SK-N-SH (cell line): ENCODE measurements around the gene PRKN. TPM values are rescaled to one million over a fixed set of nuclear protein-coding genes. Genes with fewer than 3 reads are reported as not detected.

Source experiments
- CTCF ChIA-PET: fragments of 300-600, 350-600 bp; formaldehyde crosslinking; extraction: SDS; loops from one replicate; lab custom pipeline; 2021; lab: Yijun Ruan, JAX
- POLR2A ChIA-PET: fragments of 350-600 bp; sonication (Branson Sonifier 250); formaldehyde crosslinking; extraction: SDS; loops from one replicate; lab custom pipeline; 2020; ENCODE audit warnings: antibody characterized with exemption, inconsistent platforms; lab: Yijun Ruan, JAX
- DNase-seq: peaks from one replicate; pipeline ENCODE4 v3.0.0; 2012
- H2AFZ ChIP-seq: fragments of 200-600 bp; sonication (generic); 2 replicates; pipeline ENCODE4 v1.8.1; 2016; ENCODE audit warnings: antibody characterized with exemption, mild to moderate bottlenecking, low read depth
- H3F3A ChIP-seq: fragments of 200-600 bp; sonication (generic); replicated peaks from 2 replicates; pipeline ENCODE3; 2016; ENCODE audit warnings: antibody characterized with exemption, mild to moderate bottlenecking; ENCODE audit not compliant: insufficient read depth
- H3K27ac ChIP-seq, 2 experiments: fragments of 200-500 bp in 1 of 2; fragments of 200-600 bp in 1 of 2; sonication (Bioruptor generic) in 1 of 2; sonication (generic), shearing (Covaris generic) in 1 of 2; 2 replicates each; pipeline versions ENCODE4 v1.5.1 to v1.6.1; 2014 to 2016; ENCODE audit warnings: low read depth in 2 of 2, inconsistent platforms in 1 of 2, low read length in 1 of 2, mild to moderate bottlenecking in 1 of 2, mixed read lengths in 1 of 2
- H3K27me3 ChIP-seq: fragments of 200-600 bp; sonication (generic), shearing (Covaris generic); 2 replicates; pipeline ENCODE4 v1.6.1; 2016; ENCODE audit warnings: mixed run types; ENCODE audit not compliant: insufficient read depth
- H3K36me3 ChIP-seq, 2 experiments: fragments of 200-500 bp in 1 of 2; fragments of 200-600 bp in 1 of 2; sonication (Bioruptor generic) in 1 of 2; sonication (generic) in 1 of 2; replicated peaks in 1 of 2; 2 replicates each; pipeline versions ENCODE3 to v1.5.1; 2014 to 2016; ENCODE audit warnings: low read length in 1 of 2, mild to moderate bottlenecking in 1 of 2; ENCODE audit not compliant: insufficient read depth in 2 of 2, control insufficient read depth in 1 of 2
- H3K4me1 ChIP-seq, 2 experiments: fragments of 200-500 bp in 1 of 2; fragments of 200-600 bp in 1 of 2; sonication (Bioruptor generic) in 1 of 2; sonication (generic), shearing (Covaris generic) in 1 of 2; 2 replicates each; pipeline versions ENCODE4 v1.5.1 to v1.6.1; 2014 to 2016; ENCODE audit warnings: low read depth in 1 of 2, low read length in 1 of 2, mixed run types in 1 of 2; ENCODE audit not compliant: insufficient read depth in 2 of 2, control insufficient read depth in 1 of 2
- H3K4me2 ChIP-seq: fragments of 200-600 bp; sonication (generic), shearing (Covaris generic); 2 replicates; pipeline ENCODE4 v1.6.1; 2017; ENCODE audit warnings: mixed run types
- H3K4me3 ChIP-seq, 2 experiments: fragments of 200-500 bp in 1 of 2; fragments of 200-600 bp in 1 of 2; sonication (Bioruptor generic) in 1 of 2; sonication (generic), shearing (Covaris generic) in 1 of 2; 2 replicates each; pipeline versions ENCODE4 v1.5.1 to v1.8.1; 2014 to 2016; ENCODE audit warnings: low read depth in 2 of 2, inconsistent platforms in 1 of 2, low read length in 1 of 2, mild to moderate bottlenecking in 1 of 2, mixed read lengths in 1 of 2, moderate library complexity in 1 of 2
- H3K79me2 ChIP-seq: fragments of 200-600 bp; sonication (generic); 2 replicates; pipeline ENCODE4 v1.8.1; 2017; ENCODE audit warnings: mild to moderate bottlenecking; ENCODE audit not compliant: insufficient read depth
- H3K9ac ChIP-seq: fragments of 200-600 bp; sonication (generic); 2 replicates; pipeline ENCODE4 v1.6.1; 2017; ENCODE audit warnings: mixed run types
- H3K9me2 ChIP-seq: fragments of 200-600 bp; sonication (generic); 2 replicates; pipeline ENCODE4 v1.6.1; 2017; ENCODE audit warnings: mixed run types
- H3K9me3 ChIP-seq: fragments of 200-600 bp; sonication (generic); 2 replicates; pipeline ENCODE4 v1.6.1; 2017; ENCODE audit warnings: mixed run types, mild to moderate bottlenecking, moderate library complexity
- H4K20me1 ChIP-seq: fragments of 200-600 bp; sonication (generic); 2 replicates; pipeline ENCODE4 v1.6.1; 2017; ENCODE audit warnings: mild to moderate bottlenecking, mixed run types; ENCODE audit not compliant: insufficient read depth
- CHD2 ChIP-seq: fragments of 150-350 bp; IDR thresholded peaks from 2 replicates; pipeline ENCODE4 v1.6.1; 2018; ENCODE audit warnings: low read length; ENCODE audit not compliant: partially characterized antibody
- EP300 ChIP-seq, 2 experiments: IDR thresholded peaks; 2 replicates each; pipeline versions ENCODE4 v1.4.0 to v1.6.1; 2012; ENCODE audit warnings: borderline replicate concordance in 1 of 2, low read depth in 1 of 2, low read length in 1 of 2
- FOSL2 ChIP-seq: IDR thresholded peaks from 2 replicates; pipeline ENCODE4 v1.4.0; 2012; ENCODE audit warnings: low read depth, mild to moderate bottlenecking, moderate library complexity, borderline replicate concordance
- FOXM1 ChIP-seq: IDR thresholded peaks from 2 replicates; pipeline ENCODE4 v1.4.0; 2012; ENCODE audit warnings: low read depth, mild to moderate bottlenecking
- GABPA ChIP-seq: IDR thresholded peaks from 2 replicates; pipeline ENCODE4 v1.4.0; 2012; ENCODE audit warnings: low read depth, mild to moderate bottlenecking
- JUND ChIP-seq: IDR thresholded peaks from 2 replicates; pipeline ENCODE4 v1.4.0; 2012
- MEF2A ChIP-seq: IDR thresholded peaks from 2 replicates; pipeline ENCODE4 v1.4.0; 2012; ENCODE audit warnings: low read depth, borderline replicate concordance
- NRF1 ChIP-seq: IDR thresholded peaks from 2 replicates; pipeline ENCODE4 v1.6.1; 2012; ENCODE audit warnings: low read depth, mild to moderate bottlenecking, low read length
- RAD21 ChIP-seq: IDR thresholded peaks from 2 replicates; pipeline ENCODE4 v1.6.1; 2012; ENCODE audit warnings: mild to moderate bottlenecking, low read length
- RCOR1 ChIP-seq: fragments of 150-350 bp; IDR thresholded peaks from 2 replicates; pipeline ENCODE4 v1.6.1; 2017; ENCODE audit warnings: antibody characterized with exemption, low read length
- RXRA ChIP-seq: IDR thresholded peaks from 2 replicates; pipeline ENCODE4 v1.4.0; 2012; ENCODE audit warnings: low read depth, mild to moderate bottlenecking, borderline replicate concordance
- SMC3 ChIP-seq: IDR thresholded peaks from 2 replicates; pipeline ENCODE4 v1.6.1; 2012; ENCODE audit warnings: low read depth, low read length, improper control_type of control experiment
- TCF12 ChIP-seq: IDR thresholded peaks from 2 replicates; pipeline ENCODE4 v1.4.0; 2012
- TEAD4 ChIP-seq: IDR thresholded peaks from 2 replicates; pipeline ENCODE4 v1.4.0; 2012; ENCODE audit warnings: mild to moderate bottlenecking, borderline replicate concordance; ENCODE audit not compliant: insufficient read depth
- WGBS: methylation state at CpG from one replicate; pipeline ENCODE4 v1.1.6; 2017; ENCODE audit warnings: low lambda C conversion rate; 5-methylcytosine and 5-hydroxymethylcytosine counted together
- polyA plus RNA-seq, 3 experiments: library from polyadenylated mRNA; depleted of rRNA; stranded (reverse); fragments of >200 nt; gene quantifications; 2 replicates each; pipeline ENCODE4 v1.2.3, GENCODE V29; 2012
- TF ChIP-seq, protein P1 (sequence below): fragments of 150-350 bp; IDR thresholded peaks from 2 replicates; pipeline ENCODE4 v1.6.1; 2016; ENCODE audit warnings: mild to moderate bottlenecking, low read depth, low read length
- TF ChIP-seq, protein P2 (sequence below): IDR thresholded peaks from 2 replicates; pipeline ENCODE4 v1.6.1; 2012; ENCODE audit warnings: mild to moderate bottlenecking, low read depth, low read length, moderate library complexity
- TF ChIP-seq, protein P3 (sequence below): fragments of 150-350 bp; IDR thresholded peaks from 2 replicates; pipeline ENCODE4 v1.6.1; 2017; ENCODE audit warnings: antibody characterized with exemption, low read length, low read depth, borderline replicate concordance
- TF ChIP-seq, protein P4 (sequence below): IDR thresholded peaks from 2 replicates; pipeline ENCODE4 v1.4.0; 2012; ENCODE audit warnings: low read depth, borderline replicate concordance
- TF ChIP-seq, protein P5 (sequence below): fragments of 200-600 bp; sonication (generic); IDR thresholded peaks from 2 replicates; pipeline ENCODE4 v1.6.1; 2017; ENCODE audit warnings: antibody characterized with exemption, mild to moderate bottlenecking, moderate library complexity
- TF ChIP-seq, protein P6 (sequence below): IDR thresholded peaks from 2 replicates; pipeline ENCODE4 v1.4.0; 2012; ENCODE audit warnings: low read depth, borderline replicate concordance

Gene PRKN
- polyA plus RNA-seq, 1 of the 3 experiments (the other 2 are of a cell fraction) = 0.76 TPM

DNA sequence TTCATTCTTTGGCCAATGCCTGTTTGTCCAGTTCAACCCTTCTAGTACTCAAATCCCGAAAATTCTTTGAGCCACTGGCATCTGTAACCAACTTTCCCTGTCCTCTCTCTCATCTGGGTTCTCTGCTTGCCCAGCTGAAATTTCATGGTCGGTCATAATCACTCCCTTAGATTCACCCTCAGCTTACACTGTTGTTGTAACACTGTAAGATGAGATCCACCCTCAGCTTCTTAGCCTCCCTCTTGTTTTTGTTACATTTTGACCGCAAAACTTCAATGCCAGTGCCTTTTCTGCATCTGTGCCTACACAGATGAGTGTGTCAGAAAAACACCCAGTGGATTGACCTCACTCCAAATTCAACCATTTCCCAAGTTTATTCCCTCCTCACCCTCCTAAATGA, 1162.6 kb downstream of the PRKN start:
- TF ChIP-seq, protein P1, sequence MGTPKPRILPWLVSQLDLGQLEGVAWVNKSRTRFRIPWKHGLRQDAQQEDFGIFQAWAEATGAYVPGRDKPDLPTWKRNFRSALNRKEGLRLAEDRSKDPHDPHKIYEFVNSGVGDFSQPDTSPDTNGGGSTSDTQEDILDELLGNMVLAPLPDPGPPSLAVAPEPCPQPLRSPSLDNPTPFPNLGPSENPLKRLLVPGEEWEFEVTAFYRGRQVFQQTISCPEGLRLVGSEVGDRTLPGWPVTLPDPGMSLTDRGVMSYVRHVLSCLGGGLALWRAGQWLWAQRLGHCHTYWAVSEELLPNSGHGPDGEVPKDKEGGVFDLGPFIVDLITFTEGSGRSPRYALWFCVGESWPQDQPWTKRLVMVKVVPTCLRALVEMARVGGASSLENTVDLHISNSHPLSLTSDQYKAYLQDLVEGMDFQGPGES = no peak
- no peak for TF ChIP-seq TEAD4
- no peak for TF ChIP-seq RAD21
- TF ChIP-seq, protein P2, sequence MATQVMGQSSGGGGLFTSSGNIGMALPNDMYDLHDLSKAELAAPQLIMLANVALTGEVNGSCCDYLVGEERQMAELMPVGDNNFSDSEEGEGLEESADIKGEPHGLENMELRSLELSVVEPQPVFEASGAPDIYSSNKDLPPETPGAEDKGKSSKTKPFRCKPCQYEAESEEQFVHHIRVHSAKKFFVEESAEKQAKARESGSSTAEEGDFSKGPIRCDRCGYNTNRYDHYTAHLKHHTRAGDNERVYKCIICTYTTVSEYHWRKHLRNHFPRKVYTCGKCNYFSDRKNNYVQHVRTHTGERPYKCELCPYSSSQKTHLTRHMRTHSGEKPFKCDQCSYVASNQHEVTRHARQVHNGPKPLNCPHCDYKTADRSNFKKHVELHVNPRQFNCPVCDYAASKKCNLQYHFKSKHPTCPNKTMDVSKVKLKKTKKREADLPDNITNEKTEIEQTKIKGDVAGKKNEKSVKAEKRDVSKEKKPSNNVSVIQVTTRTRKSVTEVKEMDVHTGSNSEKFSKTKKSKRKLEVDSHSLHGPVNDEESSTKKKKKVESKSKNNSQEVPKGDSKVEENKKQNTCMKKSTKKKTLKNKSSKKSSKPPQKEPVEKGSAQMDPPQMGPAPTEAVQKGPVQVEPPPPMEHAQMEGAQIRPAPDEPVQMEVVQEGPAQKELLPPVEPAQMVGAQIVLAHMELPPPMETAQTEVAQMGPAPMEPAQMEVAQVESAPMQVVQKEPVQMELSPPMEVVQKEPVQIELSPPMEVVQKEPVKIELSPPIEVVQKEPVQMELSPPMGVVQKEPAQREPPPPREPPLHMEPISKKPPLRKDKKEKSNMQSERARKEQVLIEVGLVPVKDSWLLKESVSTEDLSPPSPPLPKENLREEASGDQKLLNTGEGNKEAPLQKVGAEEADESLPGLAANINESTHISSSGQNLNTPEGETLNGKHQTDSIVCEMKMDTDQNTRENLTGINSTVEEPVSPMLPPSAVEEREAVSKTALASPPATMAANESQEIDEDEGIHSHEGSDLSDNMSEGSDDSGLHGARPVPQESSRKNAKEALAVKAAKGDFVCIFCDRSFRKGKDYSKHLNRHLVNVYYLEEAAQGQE = no peak
- TF ChIP-seq, protein P3, sequence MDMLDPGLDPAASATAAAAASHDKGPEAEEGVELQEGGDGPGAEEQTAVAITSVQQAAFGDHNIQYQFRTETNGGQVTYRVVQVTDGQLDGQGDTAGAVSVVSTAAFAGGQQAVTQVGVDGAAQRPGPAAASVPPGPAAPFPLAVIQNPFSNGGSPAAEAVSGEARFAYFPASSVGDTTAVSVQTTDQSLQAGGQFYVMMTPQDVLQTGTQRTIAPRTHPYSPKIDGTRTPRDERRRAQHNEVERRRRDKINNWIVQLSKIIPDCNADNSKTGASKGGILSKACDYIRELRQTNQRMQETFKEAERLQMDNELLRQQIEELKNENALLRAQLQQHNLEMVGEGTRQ = no peak
- no peak for TF ChIP-seq EP300 (IDR thresholded peaks at IDR 0.05; ENCODE audit: borderline replicate concordance in 1 of 2, low read depth in 1 of 2, low read length in 1 of 2)
- no peak for TF ChIP-seq GABPA
- TF ChIP-seq RXRA = no peak
- no peak for TF ChIP-seq JUND
- no peak for TF ChIP-seq FOXM1
- no peak for TF ChIP-seq TCF12
- TF ChIP-seq, protein P4, sequence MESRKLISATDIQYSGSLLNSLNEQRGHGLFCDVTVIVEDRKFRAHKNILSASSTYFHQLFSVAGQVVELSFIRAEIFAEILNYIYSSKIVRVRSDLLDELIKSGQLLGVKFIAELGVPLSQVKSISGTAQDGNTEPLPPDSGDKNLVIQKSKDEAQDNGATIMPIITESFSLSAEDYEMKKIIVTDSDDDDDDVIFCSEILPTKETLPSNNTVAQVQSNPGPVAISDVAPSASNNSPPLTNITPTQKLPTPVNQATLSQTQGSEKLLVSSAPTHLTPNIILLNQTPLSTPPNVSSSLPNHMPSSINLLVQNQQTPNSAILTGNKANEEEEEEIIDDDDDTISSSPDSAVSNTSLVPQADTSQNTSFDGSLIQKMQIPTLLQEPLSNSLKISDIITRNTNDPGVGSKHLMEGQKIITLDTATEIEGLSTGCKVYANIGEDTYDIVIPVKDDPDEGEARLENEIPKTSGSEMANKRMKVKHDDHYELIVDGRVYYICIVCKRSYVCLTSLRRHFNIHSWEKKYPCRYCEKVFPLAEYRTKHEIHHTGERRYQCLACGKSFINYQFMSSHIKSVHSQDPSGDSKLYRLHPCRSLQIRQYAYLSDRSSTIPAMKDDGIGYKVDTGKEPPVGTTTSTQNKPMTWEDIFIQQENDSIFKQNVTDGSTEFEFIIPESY = no peak
- no peak for TF ChIP-seq FOSL2
- TF ChIP-seq, protein P5, sequence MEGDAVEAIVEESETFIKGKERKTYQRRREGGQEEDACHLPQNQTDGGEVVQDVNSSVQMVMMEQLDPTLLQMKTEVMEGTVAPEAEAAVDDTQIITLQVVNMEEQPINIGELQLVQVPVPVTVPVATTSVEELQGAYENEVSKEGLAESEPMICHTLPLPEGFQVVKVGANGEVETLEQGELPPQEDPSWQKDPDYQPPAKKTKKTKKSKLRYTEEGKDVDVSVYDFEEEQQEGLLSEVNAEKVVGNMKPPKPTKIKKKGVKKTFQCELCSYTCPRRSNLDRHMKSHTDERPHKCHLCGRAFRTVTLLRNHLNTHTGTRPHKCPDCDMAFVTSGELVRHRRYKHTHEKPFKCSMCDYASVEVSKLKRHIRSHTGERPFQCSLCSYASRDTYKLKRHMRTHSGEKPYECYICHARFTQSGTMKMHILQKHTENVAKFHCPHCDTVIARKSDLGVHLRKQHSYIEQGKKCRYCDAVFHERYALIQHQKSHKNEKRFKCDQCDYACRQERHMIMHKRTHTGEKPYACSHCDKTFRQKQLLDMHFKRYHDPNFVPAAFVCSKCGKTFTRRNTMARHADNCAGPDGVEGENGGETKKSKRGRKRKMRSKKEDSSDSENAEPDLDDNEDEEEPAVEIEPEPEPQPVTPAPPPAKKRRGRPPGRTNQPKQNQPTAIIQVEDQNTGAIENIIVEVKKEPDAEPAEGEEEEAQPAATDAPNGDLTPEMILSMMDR = no peak
- TF ChIP-seq MEF2A = no peak
- TF ChIP-seq, protein P6, sequence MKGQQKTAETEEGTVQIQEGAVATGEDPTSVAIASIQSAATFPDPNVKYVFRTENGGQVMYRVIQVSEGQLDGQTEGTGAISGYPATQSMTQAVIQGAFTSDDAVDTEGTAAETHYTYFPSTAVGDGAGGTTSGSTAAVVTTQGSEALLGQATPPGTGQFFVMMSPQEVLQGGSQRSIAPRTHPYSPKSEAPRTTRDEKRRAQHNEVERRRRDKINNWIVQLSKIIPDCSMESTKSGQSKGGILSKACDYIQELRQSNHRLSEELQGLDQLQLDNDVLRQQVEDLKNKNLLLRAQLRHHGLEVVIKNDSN = no peak
- TF ChIP-seq RCOR1 = no peak
- TF ChIP-seq SMC3 = no peak
- TF ChIP-seq NRF1 = no peak
- no peak for TF ChIP-seq CHD2
- Histone ChIP-seq H3K27ac (no peak overlapping the region), H3K9me2 (no peaks in the 10 kb centered on the region), H3K4me2 (no peak overlapping the region), H3K9me3 (no peaks in the 10 kb centered on the region), H3K36me3 (no peaks in the 10 kb centered on the region), H2AFZ (no peak overlapping the region), H3K4me1 (no peaks in the 10 kb centered on the region; a peak in 1 of 4 replicates), H3F3A (no peaks in the 10 kb centered on the region), H3K79me2 (no peaks in the 10 kb centered on the region), H3K4me3 (no peak overlapping the region), H3K27me3 (no peaks in the 10 kb centered on the region; the same call in 1 of the 2 replicates), H3K9ac (no peak overlapping the region), H4K20me1 (no peaks in the 10 kb centered on the region)
- DNase-seq = no peak
- CTCF ChIA-PET = interaction anchor here (2.3 kb wide), 1 partner anchor 147 kb away, joined by 6 read pairs; no protein-coding TSS in a partner anchor
- POLR2A ChIA-PET = no interaction called here
- 36% methylated on average over 3 of the region's 3 CpGs for WGBS
